SK-N-SH treated with all-trans-retinoic acid at 6 μM for 48 hours (cell line): Measurements from ENCODE around the gene RPL7A.
"Not testable (repeated sequence)": the region's sequence is repeated elsewhere in the genome, so short reads cannot be mapped to it uniquely, and the experiment has no call there.

Source experiments
- ISL1 ChIP-seq: fragments of 250-450 bp; sonication (Bioruptor Pico); IDR thresholded peaks from 2 replicates; pipeline ENCODE4 v2.1.2; 2022; ENCODE audit warnings: mild to moderate bottlenecking, moderate library complexity
- PATZ1 ChIP-seq: fragments of 250-450 bp; sonication (Bioruptor Pico); IDR thresholded peaks from 2 replicates; pipeline ENCODE4 v1.8.0; 2020; ENCODE audit warnings: mild to moderate bottlenecking, moderate library complexity, borderline replicate concordance
- RARB ChIP-seq: fragments of 250-450 bp; sonication (Bioruptor Pico); IDR thresholded peaks from 2 replicates; pipeline ENCODE4 v1.8.0; 2021; ENCODE audit warnings: mild to moderate bottlenecking, moderate library complexity
- TSHZ2 ChIP-seq: fragments of 250-450 bp; sonication (Bioruptor Pico); IDR thresholded peaks from 2 replicates; pipeline ENCODE4 v1.5.0; 2020; ENCODE audit warnings: mild to moderate bottlenecking, moderate library complexity
- ZNF565 ChIP-seq: fragments of 450-650 bp; formaldehyde crosslinking; conservative IDR thresholded peaks from 2 replicates; pipeline ENCODE4 v1.5.0; 2020; ENCODE audit warnings: low read depth, mild to moderate bottlenecking, moderate library complexity
- ZNF70 ChIP-seq: fragments of 450-650 bp; formaldehyde crosslinking; IDR thresholded peaks from 2 replicates; pipeline ENCODE4 v1.5.0; 2020; ENCODE audit warnings: mild to moderate bottlenecking, moderate library complexity
- TF ChIP-seq, protein P1 (sequence below): fragments of 250-450 bp; sonication (Bioruptor Pico); IDR thresholded peaks from 2 replicates; pipeline ENCODE4 v1.5.1; 2020; ENCODE audit warnings: low read depth, mild to moderate bottlenecking, moderate library complexity

DNA sequence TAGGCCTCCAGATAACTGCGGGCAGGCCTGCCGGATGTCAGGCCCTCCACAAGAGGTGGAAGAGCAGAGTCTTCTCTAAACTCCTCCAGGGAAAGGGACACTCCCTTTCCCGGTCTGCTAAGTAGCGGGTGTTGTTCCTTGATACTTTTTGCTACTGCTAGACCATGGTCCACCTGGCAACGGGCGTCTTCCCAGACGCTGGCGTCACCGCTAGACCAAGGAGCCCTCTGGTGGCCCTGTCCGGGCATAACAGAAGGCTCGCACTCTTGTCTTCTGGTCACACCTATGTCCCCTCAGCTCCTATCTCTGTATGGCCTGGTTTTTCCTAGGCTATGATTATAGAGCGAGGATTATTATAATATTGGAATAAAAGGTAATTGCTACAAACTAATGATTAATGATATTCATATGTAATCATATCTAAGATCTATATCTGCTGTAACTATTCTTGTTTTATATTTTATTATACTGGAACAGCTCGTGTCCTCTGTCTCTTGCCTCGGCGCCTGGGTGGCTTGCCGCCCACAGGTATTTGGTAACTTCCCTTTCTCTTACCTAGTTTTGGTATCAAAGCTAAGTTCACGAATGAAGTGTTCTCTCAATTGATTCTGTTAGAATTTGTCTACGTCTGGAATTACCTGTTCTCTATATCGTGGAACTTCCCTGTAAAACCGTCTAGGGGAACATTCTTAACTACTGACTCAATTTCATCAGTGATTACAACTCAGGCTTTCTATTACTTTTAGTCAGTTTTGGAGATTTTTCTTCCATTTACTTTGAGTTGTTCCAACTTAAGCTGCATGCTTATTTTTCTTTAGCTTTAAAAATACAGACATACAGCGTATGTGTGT, 18.5 kb upstream of the RPL7A start:
- TF ChIP-seq ISL1 (CRISPR knock-in tag); TSHZ2 (CRISPR knock-in tag); ZNF565 (CRISPR knock-in tag); ZNF70 (CRISPR knock-in tag); PATZ1; RARB: not testable (repeated sequence)
- TF ChIP-seq, protein P1, sequence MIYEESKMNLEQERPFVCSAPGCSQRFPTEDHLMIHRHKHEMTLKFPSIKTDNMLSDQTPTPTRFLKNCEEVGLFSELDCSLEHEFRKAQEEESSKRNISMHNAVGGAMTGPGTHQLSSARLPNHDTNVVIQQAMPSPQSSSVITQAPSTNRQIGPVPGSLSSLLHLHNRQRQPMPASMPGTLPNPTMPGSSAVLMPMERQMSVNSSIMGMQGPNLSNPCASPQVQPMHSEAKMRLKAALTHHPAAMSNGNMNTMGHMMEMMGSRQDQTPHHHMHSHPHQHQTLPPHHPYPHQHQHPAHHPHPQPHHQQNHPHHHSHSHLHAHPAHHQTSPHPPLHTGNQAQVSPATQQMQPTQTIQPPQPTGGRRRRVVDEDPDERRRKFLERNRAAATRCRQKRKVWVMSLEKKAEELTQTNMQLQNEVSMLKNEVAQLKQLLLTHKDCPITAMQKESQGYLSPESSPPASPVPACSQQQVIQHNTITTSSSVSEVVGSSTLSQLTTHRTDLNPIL (CRISPR knock-in tag), result not testable (repeated sequence)
